OCI-LY7 (cell line): Measurements from ENCODE around the gene SEMA5A.

Source experiments
- EZH2phosphoT487 ChIP-seq: fragments of 200-600 bp; sonication (generic); IDR thresholded peaks from 2 replicates; pipeline ENCODE4 v1.6.1; 2018; ENCODE audit warnings: low read depth, borderline replicate concordance, mild to moderate bottlenecking, mixed run types, antibody characterized with exemption, low read length, moderate library complexity, mixed read lengths
- TF ChIP-seq, protein P1 (sequence below): fragments of 200-600 bp; sonication (generic); conservative IDR thresholded peaks from 2 replicates; pipeline ENCODE4 v1.5.1; 2014; ENCODE audit warnings: mild to moderate bottlenecking, antibody characterized with exemption, low read length, moderate library complexity, mixed read lengths

DNA sequence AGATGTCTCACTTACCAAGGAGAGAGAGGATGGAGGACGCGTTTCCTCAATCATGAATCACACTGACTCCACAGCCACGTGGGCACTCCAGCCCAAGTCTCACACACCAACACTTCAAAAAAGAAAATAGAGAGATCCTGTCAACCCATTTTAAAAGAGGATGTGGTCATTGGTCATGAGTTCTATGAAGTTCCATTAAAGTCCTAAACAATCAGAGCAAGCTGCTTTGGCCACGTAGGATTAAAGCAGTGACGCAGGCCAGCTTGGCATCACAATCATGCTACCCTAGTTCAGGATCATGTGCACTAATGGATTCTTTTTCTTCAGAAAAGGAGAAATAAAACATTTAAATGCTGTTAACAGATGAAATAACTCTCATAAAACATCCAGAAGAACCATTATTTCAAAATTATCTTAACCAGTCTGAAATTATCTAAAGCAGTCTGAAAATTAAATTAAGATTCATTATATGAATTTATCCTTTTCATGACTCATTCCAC, 108.1 kb downstream of the SEMA5A start:
- TF ChIP-seq, protein P1, sequence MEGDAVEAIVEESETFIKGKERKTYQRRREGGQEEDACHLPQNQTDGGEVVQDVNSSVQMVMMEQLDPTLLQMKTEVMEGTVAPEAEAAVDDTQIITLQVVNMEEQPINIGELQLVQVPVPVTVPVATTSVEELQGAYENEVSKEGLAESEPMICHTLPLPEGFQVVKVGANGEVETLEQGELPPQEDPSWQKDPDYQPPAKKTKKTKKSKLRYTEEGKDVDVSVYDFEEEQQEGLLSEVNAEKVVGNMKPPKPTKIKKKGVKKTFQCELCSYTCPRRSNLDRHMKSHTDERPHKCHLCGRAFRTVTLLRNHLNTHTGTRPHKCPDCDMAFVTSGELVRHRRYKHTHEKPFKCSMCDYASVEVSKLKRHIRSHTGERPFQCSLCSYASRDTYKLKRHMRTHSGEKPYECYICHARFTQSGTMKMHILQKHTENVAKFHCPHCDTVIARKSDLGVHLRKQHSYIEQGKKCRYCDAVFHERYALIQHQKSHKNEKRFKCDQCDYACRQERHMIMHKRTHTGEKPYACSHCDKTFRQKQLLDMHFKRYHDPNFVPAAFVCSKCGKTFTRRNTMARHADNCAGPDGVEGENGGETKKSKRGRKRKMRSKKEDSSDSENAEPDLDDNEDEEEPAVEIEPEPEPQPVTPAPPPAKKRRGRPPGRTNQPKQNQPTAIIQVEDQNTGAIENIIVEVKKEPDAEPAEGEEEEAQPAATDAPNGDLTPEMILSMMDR = no peak
- TF ChIP-seq EZH2phosphoT487 = no peak
